HG03457 (cell line): ENCODE measurements around the gene UQCR11.

ENCODE experiments used
- ATAC-seq: cut with Tn5 transposase; IDR thresholded peaks from one replicate; pipeline ENCODE4 v1.9.1; 2021; ENCODE audit warnings: moderate number of reproducible peaks; ENCODE audit not compliant: unreplicated experiment

Gene UQCR11

DNA sequence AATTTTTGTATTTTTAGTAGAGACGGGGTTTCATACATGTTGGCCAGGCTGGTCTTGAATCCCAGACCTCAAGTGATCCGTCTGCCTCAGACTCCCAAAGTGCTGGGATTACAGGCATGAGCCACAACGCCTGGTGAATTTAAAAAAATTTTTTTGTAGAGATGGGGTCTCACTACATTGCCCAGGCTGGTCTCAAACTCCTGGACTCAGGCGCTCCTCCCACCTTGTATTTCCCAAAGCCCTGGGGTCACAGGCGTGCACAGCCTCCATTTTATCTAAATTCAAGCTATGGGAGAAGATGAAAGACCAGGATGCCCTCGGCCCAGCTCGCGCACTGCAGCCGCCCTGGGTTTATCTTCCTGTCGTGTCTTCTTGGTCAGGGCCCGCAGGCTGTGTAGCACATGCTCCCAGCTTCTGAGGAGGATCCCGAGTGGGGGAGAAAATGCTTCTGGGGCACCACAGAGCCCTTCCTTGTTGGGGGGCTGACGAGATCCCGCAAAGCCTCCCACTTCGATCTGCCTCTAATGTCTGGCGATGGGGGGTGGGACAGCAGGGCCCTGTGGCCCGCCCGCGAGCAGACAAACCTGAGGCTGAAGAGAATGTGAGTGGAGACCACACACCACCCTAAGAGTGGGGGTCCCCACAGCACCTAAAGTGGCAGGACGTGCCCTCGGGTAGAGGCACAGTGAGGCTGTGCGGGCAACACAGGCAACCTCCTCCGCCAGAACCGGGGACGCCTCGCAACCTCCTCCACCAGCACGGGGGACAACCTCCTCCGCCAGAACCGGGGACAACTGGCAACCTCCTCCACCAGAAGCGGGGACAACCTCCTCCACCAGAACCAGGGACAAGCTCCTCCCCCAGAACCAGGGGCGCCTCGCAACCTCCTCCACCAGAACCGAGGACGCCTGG, 31.3 kb upstream of the UQCR11 start:
- no peak for ATAC-seq

DNA sequence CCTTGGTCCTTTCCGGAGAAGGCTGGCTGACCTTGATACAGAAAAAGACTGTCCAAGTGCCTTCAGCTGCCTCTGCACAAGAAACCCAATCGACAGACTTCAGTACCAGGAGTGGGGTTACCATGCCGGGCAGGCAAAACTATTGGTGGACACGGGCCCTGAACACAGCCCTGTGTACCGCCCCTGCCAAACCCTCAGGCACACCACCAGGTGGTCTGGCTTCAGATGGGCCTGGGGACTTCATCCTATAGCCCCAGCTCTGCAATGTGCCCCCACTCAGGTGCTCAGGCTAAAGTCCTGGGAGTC, 29.6 kb upstream of the UQCR11 start:
- no peak for ATAC-seq

DNA sequence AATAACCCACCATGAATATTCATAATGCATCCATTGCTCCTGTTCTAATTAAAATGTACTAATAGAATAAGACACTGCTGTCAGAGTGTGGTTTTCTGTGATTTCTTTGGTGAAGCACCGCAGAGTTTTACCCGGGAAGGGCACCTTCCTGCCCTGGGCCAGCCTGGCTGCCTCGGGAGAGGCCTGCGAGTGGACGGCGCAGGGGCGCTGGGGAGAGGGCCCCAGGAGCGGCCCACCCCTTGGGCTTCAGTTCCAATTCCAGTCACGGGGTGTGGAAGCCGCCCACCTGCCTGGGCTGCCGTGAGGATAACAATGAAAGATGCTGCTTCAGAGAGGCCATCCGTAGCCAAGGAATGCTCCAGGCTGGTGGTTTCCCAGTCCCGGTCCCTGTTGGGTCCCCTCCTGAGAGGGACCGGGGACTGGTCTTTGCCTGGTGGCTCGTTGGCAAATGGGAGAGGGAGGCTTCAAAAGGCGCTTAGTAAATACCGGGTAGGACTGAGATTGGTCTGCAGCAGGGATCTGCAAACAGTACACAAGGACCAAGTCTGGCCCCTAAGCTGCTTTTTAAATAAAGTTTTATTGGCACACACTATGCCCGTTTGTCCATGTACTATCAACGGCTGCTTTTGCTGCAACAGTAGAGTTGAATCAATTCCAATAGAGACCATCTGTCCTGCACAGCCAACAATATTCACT, 29.1 kb upstream of the UQCR11 start:
- no peak for ATAC-seq

DNA sequence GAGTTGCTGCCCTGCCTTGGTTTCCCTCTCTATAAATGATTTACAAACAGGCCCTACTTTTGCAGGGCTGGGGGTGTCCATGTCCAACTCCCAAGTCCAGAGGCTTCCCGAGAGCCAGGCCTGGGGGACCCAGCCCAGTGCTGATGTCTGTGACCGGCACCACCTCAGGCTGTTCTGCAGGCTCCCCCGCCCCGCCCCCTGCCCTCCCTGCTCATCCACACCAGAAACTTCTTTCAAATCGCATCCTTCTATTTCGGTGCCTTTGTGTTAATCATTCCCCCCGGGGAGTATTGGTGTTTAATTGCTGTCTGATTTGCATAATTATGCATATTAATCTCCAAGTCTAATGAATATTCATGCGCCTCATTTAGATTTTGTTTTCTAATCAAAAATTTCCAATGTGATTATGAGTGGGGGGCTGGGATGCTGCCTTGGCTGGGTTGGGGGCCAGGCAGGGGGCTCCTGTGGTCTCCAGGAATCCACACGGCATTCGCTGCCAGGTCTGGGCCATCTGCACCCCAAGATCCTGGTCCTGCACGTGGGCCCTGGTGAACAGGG, 28.1 kb upstream of the UQCR11 start:
- ATAC-seq, result no peak

DNA sequence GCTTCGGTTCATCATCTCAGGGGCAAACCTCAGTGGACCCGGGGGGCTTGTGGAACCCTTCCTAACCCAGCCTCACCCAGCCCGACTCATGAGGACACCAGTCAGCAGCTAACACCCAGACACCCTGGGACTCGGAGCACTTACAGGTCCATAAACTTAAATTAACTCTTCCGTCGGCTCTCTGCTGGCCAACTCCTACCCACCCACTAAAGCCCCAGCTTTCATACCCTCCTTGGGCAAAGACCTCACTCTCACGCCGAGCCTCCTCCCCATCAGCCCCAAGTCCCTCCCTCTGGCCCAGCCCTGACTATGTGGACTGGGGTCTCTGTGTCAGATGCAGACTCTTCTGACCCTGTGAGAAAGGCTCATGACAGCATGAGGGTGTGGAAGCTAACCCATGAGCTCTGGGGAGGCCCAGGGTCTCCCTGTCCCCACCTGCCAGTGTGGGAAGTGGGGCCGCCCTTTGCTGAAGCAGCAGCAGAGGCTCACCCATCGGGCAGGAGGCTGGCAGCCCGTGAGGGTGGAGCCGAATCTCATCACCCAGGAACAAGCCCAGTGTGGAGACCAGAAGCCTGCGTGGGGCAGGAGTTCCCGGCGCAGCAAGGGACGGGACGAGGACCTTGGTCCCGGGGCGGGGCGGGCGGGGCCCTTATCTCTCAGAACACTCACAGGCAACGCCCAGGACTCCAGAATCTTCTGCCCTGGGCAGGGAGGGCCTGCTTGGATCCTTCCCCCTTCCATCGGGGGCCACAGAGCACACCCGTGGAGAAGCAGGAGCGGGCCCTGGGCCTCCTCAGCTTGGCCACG, 27.4 kb upstream of the UQCR11 start:
- ATAC-seq, result no peak

DNA sequence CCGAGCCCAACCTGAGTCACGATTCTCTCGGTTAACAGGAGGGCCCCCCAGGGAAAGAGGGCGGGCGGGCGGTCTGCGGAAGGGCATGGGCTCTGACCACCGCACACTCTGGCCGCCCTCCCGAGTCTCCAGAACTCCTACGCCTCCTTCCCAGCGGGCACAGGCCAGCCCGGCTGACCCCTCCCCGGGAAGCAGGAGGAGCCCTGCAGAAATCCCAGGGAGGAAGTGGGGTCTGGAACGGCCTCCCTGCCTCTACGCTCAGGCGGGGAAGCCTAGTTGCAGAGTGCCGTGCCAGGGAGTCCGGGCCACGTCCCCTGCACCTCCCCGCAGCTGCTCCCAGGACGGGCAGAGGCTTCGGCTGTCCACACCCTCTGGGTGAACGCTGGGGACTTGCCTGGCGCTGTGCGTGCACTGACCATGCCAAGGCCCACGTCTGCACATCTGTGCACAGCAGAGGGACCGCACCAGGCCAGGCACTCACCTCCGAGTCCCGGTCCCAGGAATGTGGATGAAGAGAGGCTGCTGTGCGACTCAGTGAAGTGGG, 26.4 kb upstream of the UQCR11 start:
- no peak for ATAC-seq

DNA sequence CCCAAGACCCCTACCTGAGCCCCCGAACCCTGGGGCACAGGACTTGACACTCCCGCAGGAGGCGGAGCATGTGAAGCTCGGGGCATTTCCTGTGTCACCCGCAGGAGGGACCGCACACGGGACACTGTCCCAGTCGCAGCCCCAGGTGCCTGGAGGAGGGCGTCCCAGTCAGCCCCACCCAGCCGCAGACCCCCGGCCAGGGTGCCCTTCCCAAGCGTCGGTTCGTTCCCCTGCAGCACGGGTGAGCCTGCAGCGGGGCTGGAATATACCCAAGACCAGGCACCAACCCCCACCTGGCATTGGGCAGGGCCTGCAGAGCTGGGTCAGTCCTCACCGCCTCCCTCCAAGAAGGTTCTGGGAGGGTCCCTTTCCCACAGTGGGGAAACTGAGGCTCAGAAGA, 25.5 kb upstream of the UQCR11 start:
- no peak for ATAC-seq

DNA sequence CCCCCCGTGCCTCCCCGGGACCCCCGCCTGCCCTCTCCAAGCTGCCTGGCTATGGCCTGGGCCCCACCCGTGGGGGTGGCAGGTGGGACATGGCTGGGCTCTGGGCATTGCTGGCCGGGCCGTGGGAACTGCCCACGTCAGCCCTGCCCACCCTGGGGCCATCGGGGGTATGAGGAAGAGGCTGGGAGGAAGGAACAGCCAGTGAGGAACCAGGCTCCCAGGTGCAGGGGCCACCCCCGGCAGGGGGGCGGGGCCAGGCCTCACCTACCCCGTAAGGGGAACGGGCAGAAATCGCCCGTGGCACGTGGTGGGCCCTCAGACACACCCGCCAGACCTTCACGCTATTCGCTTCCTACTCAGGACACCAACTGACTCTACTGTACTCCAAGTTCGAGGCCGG, 24.8 kb upstream of the UQCR11 start:
- no peak for ATAC-seq

DNA sequence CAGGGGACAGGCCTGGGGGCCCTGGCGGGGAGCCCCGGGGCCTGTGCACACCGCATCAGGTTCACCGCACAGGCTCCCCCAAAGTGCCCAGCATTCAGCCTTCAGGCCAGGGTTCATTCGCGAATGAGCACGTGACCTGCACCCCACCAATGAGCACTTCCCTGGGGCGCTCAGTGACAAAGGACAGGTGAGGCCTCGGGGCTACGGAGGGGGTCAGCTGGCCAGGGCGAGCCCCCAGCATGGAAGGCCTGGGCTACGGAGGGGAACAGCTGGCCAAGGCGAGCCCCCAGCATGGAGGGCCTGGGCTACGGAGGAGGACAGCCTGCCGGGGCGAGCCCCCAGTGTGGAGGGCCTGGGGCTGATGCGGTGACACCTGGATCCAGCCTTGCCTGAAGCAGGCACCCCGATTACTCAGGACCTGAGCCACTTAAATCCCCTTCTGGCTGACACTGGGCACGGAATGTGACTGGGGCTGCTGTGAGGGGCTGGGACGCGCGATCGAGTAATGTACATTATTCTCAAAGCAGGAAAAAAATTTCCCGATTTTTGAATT, 24.1 kb upstream of the UQCR11 start:
- ATAC-seq, result no peak

DNA sequence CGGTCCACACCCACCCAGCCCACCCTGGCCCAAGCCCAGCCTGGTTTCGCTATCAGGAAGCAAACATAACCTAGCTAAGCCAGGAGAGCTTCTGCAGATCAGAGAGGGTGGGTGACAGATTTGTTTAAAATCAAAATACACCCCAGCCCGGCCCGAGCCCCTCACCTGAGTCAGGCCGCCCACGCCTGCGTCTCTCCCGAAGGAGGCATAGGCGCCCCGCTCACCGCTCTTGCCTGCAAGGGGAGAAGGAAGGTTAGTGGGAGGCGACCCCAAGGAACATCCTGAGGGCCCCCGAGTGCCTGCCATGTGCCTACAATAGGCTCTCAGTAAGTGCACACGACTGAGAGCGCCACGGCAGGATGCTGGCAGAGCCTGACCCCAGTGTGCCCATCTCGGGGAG, 21.9 kb upstream of the UQCR11 start:
- no peak for ATAC-seq

DNA sequence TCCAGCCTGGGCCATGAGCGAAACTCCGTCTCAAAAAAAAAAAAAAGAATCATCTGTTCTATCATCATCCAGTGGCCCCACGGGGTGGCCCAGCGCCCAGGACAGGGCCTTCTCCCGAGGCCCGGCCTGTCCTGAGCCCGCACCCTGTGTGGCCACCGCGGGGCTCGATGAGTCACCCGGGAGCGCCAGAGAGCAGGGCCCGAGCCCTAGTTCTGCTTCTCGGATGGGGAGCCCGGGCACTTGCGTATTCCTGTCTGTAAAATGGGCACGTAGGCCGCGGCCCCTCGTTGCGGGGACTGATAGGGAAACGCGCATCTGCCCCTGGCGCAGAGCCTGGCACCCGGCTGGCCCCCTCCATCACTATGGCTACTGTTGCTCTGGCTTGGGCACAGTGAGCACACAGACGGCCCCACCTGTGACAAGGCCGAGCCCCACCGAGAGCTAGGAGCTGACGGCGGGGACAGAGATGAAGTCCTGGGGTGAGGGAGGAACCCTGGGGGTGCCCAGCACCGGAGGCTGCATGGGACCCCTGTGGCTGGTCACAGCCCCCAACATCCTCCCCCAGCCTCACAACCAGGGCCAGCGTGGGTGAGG, 21.3 kb upstream of the UQCR11 start:
- ATAC-seq, result no peak

DNA sequence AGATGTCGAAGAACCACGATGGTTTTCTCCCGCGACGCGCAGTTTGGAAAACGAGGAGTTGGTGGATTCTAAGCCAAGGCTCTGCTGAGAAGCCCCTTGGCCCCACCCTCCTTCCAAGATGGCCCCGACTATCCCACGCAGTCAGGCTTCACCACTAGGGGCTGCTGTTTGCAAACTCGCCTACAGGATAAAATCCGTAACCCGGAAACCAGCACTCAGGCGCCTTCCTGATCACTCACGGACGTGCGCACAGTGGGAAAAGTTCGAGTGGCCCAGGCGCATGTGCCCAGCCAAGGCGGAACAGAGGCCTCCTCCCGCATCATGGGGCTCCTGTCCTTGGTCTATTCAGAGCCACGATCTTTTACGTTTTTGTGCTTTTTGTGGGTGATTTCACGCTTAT, 19.2 kb upstream of the UQCR11 start:
- no peak for ATAC-seq

DNA sequence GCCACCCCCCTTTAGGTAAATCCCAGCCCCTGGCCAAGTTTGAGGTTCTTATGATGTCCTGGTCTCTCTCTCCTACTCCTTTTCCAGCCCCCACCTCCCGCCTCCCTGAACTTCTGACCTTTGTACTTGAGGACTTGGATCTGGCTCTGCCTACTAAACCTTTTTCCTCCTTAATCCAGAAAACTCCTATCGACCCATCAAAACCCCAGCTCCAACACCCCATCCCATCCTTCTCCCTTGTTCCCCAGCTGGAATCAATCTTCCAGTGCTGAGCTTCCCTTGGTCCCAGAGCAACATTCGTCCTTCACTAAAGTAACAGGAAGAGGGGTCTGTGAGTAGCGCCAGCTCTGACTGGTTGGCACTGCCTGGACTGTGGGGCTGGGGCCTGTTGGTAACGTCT, 17.3 kb upstream of the UQCR11 start:
- ATAC-seq, result no peak

DNA sequence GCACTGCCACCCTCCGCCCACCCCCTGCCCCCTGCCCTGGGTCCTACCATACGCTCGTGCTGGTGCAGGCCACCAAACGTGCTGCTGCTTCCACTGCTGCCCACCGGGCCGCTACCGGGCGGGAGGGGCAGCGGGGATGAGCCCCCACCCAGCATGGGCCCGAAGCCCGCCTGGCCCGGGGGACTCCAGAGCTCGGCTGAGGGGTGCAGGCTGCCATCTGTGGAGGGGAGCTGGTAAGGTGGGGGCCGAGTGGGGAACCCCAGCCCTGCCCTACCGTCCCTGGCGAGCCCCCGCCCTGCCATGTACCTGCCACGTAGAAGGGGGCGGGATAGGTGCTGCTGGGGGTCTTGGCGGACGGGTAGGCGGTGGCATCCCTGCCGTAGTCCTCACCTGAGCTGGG, 16.7 kb upstream of the UQCR11 start:
- ATAC-seq, result no peak

DNA sequence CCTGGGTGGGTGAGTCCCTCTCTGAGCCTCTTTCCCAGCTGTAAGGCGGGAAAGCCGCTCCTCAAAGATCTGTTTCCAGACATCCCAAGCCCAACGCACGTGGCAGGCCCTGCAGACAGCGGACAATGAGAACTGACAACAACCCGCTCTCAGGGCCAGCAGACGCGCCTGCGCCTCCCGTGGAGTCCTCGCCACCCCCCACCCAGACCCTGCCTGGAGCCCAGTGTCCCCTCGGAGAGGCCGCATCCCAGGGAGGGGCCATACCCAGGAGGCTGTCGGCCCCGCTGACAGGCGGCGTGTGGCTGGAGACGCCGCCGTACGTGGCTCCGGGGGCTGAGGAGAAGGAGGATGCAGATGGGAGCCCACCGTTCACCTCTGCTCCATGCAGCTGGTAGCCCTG, 16.3 kb upstream of the UQCR11 start:
- no peak for ATAC-seq

DNA sequence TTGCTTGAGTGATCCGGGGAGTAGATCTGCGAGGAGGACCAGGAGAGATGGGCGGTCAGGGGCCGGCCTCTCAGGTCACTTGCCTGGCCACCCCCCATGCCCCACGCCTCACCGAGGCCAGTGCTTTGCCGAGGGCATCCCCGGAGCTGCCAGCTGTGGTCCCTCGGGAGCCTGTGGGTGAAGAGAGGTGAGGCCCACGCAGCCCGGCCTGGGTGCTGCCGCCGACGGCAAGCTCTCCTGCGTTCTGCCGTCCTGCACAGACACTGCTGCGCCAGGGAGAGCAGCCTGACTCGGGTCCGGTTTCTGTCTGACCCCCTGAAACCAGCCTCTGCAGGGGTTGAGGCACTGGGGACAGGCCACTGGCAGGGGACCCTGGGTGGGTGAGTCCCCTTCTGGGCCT, 15.8 kb upstream of the UQCR11 start:
- ATAC-seq, result no peak

DNA sequence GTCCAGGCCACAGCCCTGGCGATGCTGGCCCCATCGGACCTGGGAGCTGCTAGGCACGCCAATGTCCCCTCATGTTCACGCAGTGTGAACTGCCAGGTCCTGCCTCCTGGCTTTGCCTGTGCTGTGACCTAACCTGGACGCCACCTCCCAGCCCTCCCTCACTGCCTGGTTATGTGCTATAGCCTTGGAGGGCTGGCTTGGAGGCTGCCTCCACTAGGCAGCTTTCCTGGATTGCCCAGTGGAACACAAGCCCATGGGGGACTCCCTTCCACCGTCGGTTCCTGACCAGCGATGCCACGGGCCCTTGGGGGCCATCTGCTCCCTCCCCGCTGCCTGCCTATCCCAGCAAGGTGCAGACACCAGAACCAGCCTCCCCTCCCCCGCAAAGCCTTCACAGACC, 15.2 kb upstream of the UQCR11 start:
- no peak for ATAC-seq

DNA sequence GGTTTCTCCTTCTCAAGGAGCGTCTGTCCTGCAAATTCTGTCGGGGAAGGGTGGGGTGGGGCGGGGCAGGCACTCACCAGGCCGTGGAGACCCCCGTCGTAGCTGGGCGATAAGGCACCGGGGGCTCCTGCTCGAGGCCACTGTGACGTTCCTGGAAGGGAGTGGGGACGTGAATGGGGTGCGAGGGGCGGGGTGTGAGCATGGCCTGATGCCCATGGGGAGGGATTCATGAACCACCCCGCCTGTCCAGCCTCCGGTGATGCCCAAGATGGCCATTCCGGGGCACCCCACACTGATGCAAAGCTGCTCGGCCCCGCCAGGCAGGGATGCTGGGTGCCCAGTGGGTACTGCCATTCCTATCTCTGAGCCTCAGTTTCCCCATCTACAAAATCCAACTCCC, 14.4 kb upstream of the UQCR11 start:
- no peak for ATAC-seq

DNA sequence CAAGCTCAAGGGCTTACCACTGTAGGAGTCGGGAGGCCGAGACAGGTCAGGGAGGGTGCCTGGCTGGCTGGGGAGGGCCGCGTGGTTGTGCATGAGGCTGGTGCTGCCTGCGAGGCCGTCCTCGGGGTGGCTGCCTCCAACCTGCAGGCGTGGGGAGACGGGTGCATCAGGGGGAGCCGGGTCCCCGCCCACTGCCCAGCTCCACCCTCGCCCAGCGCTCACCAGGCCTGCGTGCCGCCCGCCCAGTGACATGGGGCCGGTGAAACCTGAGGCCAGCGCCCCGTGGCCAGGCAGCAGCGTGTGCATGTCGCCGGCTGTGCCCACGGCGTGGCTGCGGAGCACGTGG, 13.8 kb upstream of the UQCR11 start:
- ATAC-seq, result no peak
